Omental fat pad (tissue), 4 donors: ENCODE results near the gene IFT88. TPM values are rescaled to one million over a fixed set of nuclear protein-coding genes. Genes with fewer than 3 reads are reported as not detected.

Source experiments
- ATAC-seq: fragments of 150-250 bp; one replicate; pipeline ENCODE4 v1.9.1; 2016; ENCODE audit warnings: mild to moderate bottlenecking, moderate library complexity; ENCODE audit not compliant: low FRiP score
- DNase-seq: peaks from one replicate; pipeline ENCODE4 v3.0.0-alpha.2; 2019; ENCODE audit warnings: low spot score
- CTCF ChIP-seq, 3 donors: fragments of 450-650 bp; IDR thresholded peaks; one replicate each; pipeline ENCODE4 v1.5.1; 2016 to 2017; ENCODE audit warnings: antibody characterized with exemption in 3 of 3, mild to moderate bottlenecking in 3 of 3, moderate library complexity in 2 of 3
- total RNA-seq, 4 donors: library from RNA; depleted of rRNA; stranded (reverse); fragments of >200 nt; gene quantifications; one replicate each; pipeline ENCODE4 v1.1.0, GENCODE V29; 2016

The IFT88 gene
- total RNA-seq, 4 donors from 2014 or later = 9.2 to 14.2 (median 11.3) TPM

DNA sequence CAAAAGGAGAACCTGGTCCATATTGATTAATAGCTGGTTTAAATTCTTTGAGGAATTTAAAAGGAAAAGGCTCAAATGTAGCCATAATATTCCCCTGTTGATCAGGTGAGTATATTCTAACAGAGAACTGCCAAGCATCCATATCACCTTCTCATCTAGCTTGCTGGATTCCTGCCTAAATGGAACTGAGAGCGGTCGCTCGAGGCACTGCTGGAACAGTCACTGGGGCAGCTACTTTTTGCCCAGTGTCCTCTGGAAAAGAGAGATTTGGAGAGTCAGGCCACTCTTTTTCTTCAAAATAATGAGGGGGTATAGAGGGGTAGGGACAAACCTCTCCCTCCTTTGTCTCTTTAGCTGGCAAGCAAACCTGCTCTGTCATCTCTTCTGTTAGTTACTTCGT is 117.1 kb downstream of the IFT88 start:
- DNase-seq (no peak), ATAC-seq (no peak)
- no peak for TF ChIP-seq CTCF (IDR thresholded peaks at IDR 0.05)

DNA sequence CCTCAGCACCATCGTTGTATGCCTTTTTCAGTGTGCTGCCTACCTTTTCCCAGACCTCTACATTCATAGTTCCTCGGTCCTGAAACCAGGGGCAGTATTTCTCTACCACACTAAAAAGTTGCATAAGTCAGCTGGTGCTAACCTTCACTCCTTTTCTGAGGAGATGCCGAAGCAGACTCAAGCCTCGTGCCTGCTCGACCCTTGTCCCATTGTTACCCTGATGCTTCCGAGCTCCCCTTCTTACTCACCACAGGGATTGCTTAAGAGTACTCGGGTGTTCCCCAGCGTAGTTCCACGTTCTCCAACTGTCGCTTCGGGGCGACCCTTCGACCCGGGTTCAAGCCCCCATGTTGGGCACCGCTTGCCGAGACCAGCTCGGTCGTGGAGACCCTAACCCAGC is 117.6 kb downstream of the IFT88 start:
- no peak for TF ChIP-seq CTCF (IDR thresholded peaks at IDR 0.05)
- DNase-seq = no peak
- ATAC-seq = no peak

GRCh38 chr13:20685092-20685491 is 118.1 kb downstream of the IFT88 start:
- ATAC-seq = no peak
- no peak for TF ChIP-seq CTCF (IDR thresholded peaks at IDR 0.05)
- no peak for DNase-seq

GRCh38 chr13:20686167-20686566 is 119.2 kb downstream of the IFT88 start:
- ATAC-seq (no peak), DNase-seq (no peak)
- TF ChIP-seq CTCF (IDR thresholded peaks at IDR 0.05) = no peak

- no peak for TF ChIP-seq CTCF (IDR thresholded peaks at IDR 0.05)
- DNase-seq = no peak
- ATAC-seq = no peak
Observed at GRCh38 chr13:20686863-20687579, 120.1 kb downstream of the IFT88 start.

DNA sequence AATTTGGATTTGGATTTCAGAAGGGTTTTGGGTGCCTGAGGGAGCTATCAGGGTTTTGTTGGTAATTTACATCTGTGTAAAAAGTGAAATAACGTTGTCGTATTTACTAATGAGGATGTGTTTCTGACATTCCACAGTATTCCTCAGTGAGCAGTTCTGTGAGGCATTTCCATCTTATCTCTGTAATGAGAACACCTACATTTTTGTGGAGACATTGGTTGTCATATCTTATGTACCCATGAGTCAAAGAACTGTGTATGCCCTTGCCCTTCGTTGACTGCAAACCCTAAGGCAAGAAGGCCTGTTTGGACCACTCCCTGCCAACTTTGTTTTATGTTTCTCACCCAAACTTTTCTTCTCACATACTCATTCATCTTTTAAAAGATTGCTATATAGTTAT is 122.3 kb downstream of the IFT88 start:
- TF ChIP-seq CTCF (IDR thresholded peaks at IDR 0.05) = no peak
- ATAC-seq (no peak), DNase-seq (no peak)

- no peak for TF ChIP-seq CTCF (IDR thresholded peaks at IDR 0.05)
- ATAC-seq (no peak), DNase-seq (no peak)
Observed at GRCh38 chr13:20691616-20692015, 124.7 kb downstream of the IFT88 start.
